Retinal pigment epithelial cell (primary cell): ENCODE measurements around the gene HSPA4L.

ENCODE experiments used
- DNase-seq: peaks from one replicate; pipeline ENCODE4 v3.0.0-alpha.2; 2010; ENCODE audit warnings: low read depth
- H3K4me3 ChIP-seq: 2 replicates; pipeline ENCODE4 v1.5.1; 2011; ENCODE audit warnings: mild to moderate bottlenecking, low read length, control low read depth, moderate library complexity
- TF ChIP-seq, protein P1 (sequence below): conservative IDR thresholded peaks from 2 replicates; pipeline ENCODE4 v1.5.1; 2011; ENCODE audit warnings: low read depth, low read length, control low read depth, inconsistent platforms

Gene HSPA4L

DNA sequence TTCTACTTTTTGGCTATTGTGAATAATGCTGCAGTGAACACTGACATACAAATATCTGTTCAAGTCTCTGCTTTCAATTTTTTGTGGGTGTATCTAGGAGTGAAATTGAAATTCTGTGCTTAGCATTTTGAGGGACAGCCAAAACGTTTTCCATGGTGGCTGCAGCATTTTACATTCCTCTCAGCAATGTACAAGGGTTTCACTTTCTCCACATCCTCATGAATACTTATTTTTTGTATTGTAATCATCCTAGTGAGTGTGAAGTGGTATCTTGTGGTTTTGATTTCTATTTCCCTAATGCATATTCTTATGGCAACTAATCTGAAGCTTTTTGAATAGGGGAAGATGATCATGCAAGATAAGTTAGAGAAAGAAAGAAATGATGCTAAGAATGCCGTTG is 40.3 kb downstream of the HSPA4L start:
- DNase-seq: no peak
- H3K4me3 ChIP-seq: no peak overlapping the region
- TF ChIP-seq, protein P1, sequence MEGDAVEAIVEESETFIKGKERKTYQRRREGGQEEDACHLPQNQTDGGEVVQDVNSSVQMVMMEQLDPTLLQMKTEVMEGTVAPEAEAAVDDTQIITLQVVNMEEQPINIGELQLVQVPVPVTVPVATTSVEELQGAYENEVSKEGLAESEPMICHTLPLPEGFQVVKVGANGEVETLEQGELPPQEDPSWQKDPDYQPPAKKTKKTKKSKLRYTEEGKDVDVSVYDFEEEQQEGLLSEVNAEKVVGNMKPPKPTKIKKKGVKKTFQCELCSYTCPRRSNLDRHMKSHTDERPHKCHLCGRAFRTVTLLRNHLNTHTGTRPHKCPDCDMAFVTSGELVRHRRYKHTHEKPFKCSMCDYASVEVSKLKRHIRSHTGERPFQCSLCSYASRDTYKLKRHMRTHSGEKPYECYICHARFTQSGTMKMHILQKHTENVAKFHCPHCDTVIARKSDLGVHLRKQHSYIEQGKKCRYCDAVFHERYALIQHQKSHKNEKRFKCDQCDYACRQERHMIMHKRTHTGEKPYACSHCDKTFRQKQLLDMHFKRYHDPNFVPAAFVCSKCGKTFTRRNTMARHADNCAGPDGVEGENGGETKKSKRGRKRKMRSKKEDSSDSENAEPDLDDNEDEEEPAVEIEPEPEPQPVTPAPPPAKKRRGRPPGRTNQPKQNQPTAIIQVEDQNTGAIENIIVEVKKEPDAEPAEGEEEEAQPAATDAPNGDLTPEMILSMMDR: no peak

DNA sequence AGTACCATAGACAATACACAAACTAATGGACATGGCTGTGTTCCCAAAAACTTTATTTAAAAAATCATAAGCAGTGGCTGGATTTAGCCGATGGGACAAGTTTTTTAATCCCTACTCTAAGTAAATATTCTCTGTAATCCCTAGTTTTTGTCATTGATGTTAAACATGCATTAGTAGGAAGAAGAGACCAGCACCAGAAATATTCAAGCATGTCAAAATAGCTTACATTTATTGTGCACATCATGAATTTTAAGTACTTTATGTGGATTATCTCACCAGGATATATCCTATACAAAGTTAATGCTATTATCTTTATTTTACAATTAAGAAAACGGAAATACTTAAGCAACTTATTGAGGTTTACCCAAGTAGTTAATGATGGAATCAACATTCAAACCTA is 46.0 kb downstream of the HSPA4L start:
- DNase-seq: no peak
- TF ChIP-seq, protein P1: no peak

DNA sequence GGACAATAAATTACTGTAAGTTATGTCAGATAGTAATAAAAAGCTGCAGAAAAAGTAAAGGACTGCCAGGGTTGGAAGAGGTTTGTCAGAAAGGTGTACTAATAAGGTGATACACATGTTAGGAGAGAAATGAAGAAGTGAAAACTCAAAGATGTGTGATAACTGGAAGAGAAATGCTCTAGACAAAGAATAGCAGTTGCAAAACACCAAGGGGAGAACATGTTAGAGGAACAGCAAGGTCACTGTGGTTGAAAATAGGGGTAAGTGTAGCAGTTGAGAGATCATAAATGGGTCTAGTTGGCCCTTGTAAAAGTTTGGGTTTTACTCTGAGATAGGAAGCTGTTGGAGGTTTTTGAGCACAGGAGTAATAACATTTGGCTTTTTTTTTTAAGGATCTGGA is 46.9 kb downstream of the HSPA4L start:
- H3K4me3 ChIP-seq: no peak overlapping the region
- DNase-seq: no peak
- TF ChIP-seq, protein P1: no peak

More for the DNA sequence above, 46.0 kb downstream of the HSPA4L start:
- H3K4me3 ChIP-seq: no peak overlapping the region

DNA sequence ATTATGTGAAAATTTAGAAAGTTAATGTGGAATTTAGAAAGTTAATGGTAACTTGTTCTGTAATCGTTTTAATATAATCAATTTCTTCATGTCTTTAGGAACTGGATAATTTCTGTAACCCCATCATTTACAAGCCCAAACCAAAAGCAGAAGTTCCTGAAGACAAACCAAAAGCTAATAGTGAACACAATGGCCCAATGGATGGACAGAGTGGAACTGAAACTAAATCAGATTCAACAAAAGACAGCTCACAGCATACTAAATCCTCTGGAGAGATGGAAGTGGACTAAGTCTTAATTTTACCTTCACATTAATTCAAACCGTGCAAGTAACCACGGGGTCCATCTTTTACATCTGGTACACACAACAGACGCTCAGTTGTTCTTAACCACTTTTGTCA is 50.5 kb downstream of the HSPA4L start:
- no peak for DNase-seq
- TF ChIP-seq, protein P1: no peak

DNA sequence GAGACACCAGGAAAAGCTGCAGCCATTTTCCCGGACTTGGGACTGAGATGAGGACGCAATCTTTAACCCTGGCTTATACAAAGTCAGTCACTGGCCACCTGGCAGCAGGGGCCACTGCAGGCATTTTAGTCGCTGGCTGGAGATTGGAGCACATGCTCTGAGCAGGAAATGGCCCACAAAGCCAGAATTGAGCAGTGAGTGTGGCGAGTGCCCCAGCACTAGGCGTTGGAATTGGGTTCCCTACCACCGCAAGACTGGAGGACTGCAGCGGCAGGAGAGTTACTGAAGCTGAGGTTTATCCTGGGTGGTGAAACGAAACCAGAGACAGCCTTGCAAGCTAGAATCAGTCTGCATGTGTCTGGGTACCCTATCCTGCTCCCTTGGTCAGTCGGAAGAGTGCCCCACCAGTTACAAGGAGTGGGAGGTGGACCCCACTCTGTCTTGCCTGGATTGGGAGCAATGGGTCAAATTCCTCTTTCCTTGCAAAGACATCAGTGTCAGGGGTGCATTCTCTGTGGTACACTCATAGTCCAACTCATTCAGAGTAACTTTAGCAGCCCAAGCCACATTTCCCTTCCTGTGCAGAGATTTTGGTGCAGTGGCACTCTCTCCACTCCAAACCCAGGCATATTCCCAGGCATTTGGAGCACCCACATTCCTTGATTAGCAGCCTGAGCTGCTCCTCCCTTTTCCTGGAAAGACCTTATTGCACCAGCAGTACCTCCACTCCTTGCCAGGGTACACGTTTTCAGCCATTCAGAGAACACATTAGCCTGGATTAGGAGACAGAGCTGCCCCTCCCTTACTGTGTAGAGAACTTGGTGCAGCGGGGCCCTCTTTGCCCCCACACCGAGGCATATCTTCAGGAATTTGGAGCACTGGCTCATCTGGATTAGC is 61.8 kb downstream of the HSPA4L start:
- TF ChIP-seq, protein P1: no peak
- no peak for DNase-seq

More for the DNA sequence above, 50.5 kb downstream of the HSPA4L start:
- H3K4me3 ChIP-seq: no peak overlapping the region

DNA sequence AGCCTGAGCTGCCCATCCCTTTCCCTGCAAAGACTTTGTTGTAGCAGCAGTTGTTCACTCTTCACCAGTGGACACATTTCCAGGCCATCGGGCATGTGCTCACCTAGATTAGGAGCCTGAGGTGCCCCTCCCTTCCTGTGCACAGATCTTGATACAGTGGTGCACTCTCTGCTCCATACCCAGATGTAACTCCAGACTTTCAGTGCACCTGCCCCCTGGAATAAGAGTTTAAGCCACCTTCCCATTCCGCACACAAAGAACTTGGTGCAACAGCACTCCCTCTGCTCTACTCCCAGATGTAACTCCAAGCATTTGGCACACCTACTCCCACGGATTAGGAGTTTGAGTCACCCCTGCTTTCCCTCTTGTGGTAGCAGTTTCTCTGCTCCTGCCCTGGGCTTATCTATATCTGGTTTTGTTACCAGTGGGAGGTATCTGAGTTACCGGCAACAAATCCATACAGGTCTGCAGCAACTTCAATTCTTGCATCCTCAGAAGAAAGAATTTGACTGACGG is 62.5 kb downstream of the HSPA4L start:
- no peak for DNase-seq
- H3K4me3 ChIP-seq: no peak overlapping the region
- TF ChIP-seq, protein P1: no peak

More for the DNA sequence above, 61.8 kb downstream of the HSPA4L start:
- no peak overlapping the region for H3K4me3 ChIP-seq

DNA sequence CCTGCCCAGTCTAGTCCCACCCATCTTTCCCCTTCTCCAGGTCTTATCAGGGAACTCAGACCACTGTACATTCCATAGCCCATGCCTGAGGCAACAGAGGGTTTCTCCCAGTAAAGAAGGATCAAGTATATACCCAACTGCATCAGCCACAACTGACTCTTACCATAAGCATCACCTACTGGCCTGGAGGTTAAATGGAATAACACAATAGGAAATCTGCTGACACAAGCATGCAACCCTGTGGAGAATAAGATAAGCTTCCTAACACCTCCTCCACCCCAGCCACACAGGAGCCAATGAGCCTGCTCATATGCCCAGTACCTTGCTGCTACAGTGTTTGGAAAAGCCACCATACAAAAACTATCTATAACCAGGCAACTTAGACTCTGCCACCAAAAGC is 63.9 kb downstream of the HSPA4L start:
- no peak overlapping the region for H3K4me3 ChIP-seq
- DNase-seq: no peak
- TF ChIP-seq, protein P1: no peak
